Type B pancreatic cell (in vitro differentiated cells): ENCODE measurements around the gene ITGA3. TPM values are rescaled to one million over a fixed set of nuclear protein-coding genes. Genes with fewer than 3 reads are reported as not detected.
A peak's percentile ranks its signal among the peaks of the same experiment; 100 is the strongest.

Source experiments
- DNase-seq: peaks from one replicate; pipeline ENCODE4 v3.0.0; 2021; ENCODE audit warnings: mixed read lengths; ENCODE audit not compliant: unreplicated experiment; ENCODE audit errors: extremely low spot score
- H3K27ac Mint-ChIP-seq: 2 replicates; pipeline ENCODE4 v1.8.0; 2021; ENCODE audit warnings: mild to moderate bottlenecking, mixed read lengths
- H3K27me3 Mint-ChIP-seq: 2 replicates; pipeline ENCODE4 v1.8.0; 2021; ENCODE audit warnings: mixed read lengths
- H3K36me3 Mint-ChIP-seq: 2 replicates; pipeline ENCODE4 v1.8.0; 2021; ENCODE audit warnings: mixed read lengths
- H3K4me1 Mint-ChIP-seq: one replicate; pipeline ENCODE4 v1.8.0; 2021; ENCODE audit warnings: mixed read lengths; ENCODE audit not compliant: unreplicated experiment
- H3K4me3 Mint-ChIP-seq: 2 replicates; pipeline ENCODE4 v1.8.0; 2021; ENCODE audit warnings: mild to moderate bottlenecking, mixed read lengths
- H3K9me3 Mint-ChIP-seq: 2 replicates; pipeline ENCODE4 v1.8.0; 2021; ENCODE audit warnings: mixed read lengths
- CTCF ChIP-seq: fragments of 200-600 bp; sonication (generic); conservative IDR thresholded peaks from 2 replicates; pipeline ENCODE4 v1.5.0; 2021; ENCODE audit warnings: antibody characterized with exemption, mild to moderate bottlenecking
- total RNA-seq: library from RNA; stranded (reverse); gene quantifications from 2 replicates; pipeline ENCODE4 v1.2.1, GENCODE V29; 2021; ENCODE audit warnings: low replicate concordance

The ITGA3 gene
- total RNA-seq, 1 donor from 2014 or later, result 20.3 TPM

GRCh38 chr17:50050431-50051032, 5.4 kb upstream of the ITGA3 start:
- H3K4me1 Mint-ChIP-seq, result peaks cover 33% of the 10 kb centered on the region

GRCh38 chr17:50051082-50051576, 4.8 kb upstream of the ITGA3 start:
- DNase-seq, result no peak
- Mint-ChIP-seq H3K4me1 (peaks cover 33% of the 10 kb centered on the region), H3K27me3 (peaks cover 8% of the 10 kb centered on the region), H3K27ac (no peak overlapping the region), H3K9me3 (no peaks in the 10 kb centered on the region), H3K36me3 (no peaks in the 10 kb centered on the region), H3K4me3 (no peak overlapping the region)
- no peak for TF ChIP-seq CTCF

More at GRCh38 chr17:50050431-50051032, 5.4 kb upstream of the ITGA3 start:
- no peak for TF ChIP-seq CTCF
- Mint-ChIP-seq H3K4me3 (no peak overlapping the region), H3K36me3 (no peaks in the 10 kb centered on the region), H3K9me3 (no peaks in the 10 kb centered on the region), H3K27ac (no peak overlapping the region), H3K27me3 (peaks cover 8% of the 10 kb centered on the region)
- no peak for DNase-seq

GRCh38 chr17:50051606-50052005, 4.3 kb upstream of the ITGA3 start:
- TF ChIP-seq CTCF, result no peak
- H3K36me3 Mint-ChIP-seq, result no peaks in the 10 kb centered on the region
- H3K27me3 Mint-ChIP-seq, result peaks cover 11% of the 10 kb centered on the region
- H3K27ac Mint-ChIP-seq, result no peak overlapping the region
- H3K9me3 Mint-ChIP-seq, result no peaks in the 10 kb centered on the region
- H3K4me1 Mint-ChIP-seq, result peaks cover 33% of the 10 kb centered on the region
- no peak for DNase-seq
- H3K4me3 Mint-ChIP-seq, result no peak overlapping the region

- H3K4me3 Mint-ChIP-seq, result peak overlapping the region; percentile 53
- TF ChIP-seq CTCF, result no peak
- no peaks in the 10 kb centered on the region for H3K9me3 Mint-ChIP-seq
- H3K27ac Mint-ChIP-seq, result no peak overlapping the region
- no peaks in the 10 kb centered on the region for H3K36me3 Mint-ChIP-seq
- peaks cover 18% of the 10 kb centered on the region for H3K27me3 Mint-ChIP-seq
- peaks cover 30% of the 10 kb centered on the region for H3K4me1 Mint-ChIP-seq
- no peak for DNase-seq
Measured at GRCh38 chr17:50052241-50052796, 3.6 kb upstream of the ITGA3 start.

GRCh38 chr17:50052822-50053653, 2.9 kb upstream of the ITGA3 start:
- DNase-seq, result no peak
- no peaks in the 10 kb centered on the region for H3K36me3 Mint-ChIP-seq
- H3K4me3 Mint-ChIP-seq, result peak overlapping the region; percentile 53
- H3K9me3 Mint-ChIP-seq, result no peaks in the 10 kb centered on the region
- H3K4me1 Mint-ChIP-seq, result peaks cover 32% of the 10 kb centered on the region
- TF ChIP-seq CTCF, result no peak
- peaks cover 23% of the 10 kb centered on the region for H3K27me3 Mint-ChIP-seq
- H3K27ac Mint-ChIP-seq, result peak overlapping the region; percentile 61
